ENCODE results near the gene GDF3. TPM values are rescaled to one million over a fixed set of nuclear protein-coding genes. Genes with fewer than 3 reads are reported as not detected.
"Not testable (repeated sequence)": the region's sequence is repeated elsewhere in the genome, so short reads cannot be mapped to it uniquely, and the experiment has no call there.

The GDF3 gene
- total RNA-seq, 1 experiment from 2014 or later, result not detected

DNA sequence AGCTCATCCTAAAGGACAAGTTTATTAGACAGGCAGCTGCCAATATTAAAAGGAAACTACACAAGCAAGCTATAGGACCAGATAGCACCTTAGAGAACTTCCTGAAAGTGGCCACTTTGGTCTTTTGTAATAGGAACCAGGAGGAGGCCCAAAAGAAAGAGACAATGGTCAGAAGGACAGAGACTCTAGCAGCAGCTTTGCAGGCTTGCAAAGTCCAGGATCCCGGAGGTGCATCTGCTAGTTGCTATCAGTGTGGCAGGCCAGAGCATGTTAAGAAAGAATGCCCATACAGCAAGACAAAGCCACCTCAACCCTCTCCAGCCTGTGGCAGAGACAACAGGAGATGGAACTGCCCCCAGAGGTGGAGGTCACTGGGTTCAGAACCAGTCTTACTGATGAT lies 53.3 kb downstream of the GDF3 start:
- BruUV-seq (replicated peaks), result no TSS peak
- peaks cover 27% of the 10 kb centered on the region for H3K4me1 Mint-ChIP-seq (ENCODE audit: low read depth, unreplicated experiment)
- intact Hi-C loops (cut with micrococcal nuclease; ENCODE audit: unreplicated experiment), result no loop called here
- no peak overlapping the region for H3K4me3 Mint-ChIP-seq (ENCODE audit: low read depth, unreplicated experiment)
- CTCF ChIA-PET, result interaction anchor here (0.6 to 1.3 kb wide), 4 partner anchors 24 to 291 kb away, joined by 3 to 9 read pairs (median 4); partner anchors contain the start of gene GDF3
- H3K27ac Mint-ChIP-seq (ENCODE audit: unreplicated experiment), result no peak overlapping the region
- DNase-seq, result no peak
- no peaks in the 10 kb centered on the region for H3K9me3 Mint-ChIP-seq (ENCODE audit: low read depth, unreplicated experiment)
- H3K36me3 Mint-ChIP-seq (ENCODE audit: insufficient read depth, unreplicated experiment), result no peaks in the 10 kb centered on the region
- TF ChIP-seq, protein P1, sequence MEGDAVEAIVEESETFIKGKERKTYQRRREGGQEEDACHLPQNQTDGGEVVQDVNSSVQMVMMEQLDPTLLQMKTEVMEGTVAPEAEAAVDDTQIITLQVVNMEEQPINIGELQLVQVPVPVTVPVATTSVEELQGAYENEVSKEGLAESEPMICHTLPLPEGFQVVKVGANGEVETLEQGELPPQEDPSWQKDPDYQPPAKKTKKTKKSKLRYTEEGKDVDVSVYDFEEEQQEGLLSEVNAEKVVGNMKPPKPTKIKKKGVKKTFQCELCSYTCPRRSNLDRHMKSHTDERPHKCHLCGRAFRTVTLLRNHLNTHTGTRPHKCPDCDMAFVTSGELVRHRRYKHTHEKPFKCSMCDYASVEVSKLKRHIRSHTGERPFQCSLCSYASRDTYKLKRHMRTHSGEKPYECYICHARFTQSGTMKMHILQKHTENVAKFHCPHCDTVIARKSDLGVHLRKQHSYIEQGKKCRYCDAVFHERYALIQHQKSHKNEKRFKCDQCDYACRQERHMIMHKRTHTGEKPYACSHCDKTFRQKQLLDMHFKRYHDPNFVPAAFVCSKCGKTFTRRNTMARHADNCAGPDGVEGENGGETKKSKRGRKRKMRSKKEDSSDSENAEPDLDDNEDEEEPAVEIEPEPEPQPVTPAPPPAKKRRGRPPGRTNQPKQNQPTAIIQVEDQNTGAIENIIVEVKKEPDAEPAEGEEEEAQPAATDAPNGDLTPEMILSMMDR (IDR thresholded peaks at IDR 0.05; ENCODE audit: unreplicated experiment), result no peak
- H3K27me3 Mint-ChIP-seq (ENCODE audit: unreplicated experiment), result peaks cover 8% of the 10 kb centered on the region

GRCh38 chr12:7640123-7640995 lies 55.2 kb downstream of the GDF3 start:
- H3K4me1 Mint-ChIP-seq (ENCODE audit: low read depth, unreplicated experiment), result peaks cover 18% of the 10 kb centered on the region
- CTCF ChIA-PET, result interaction anchor here (0.7 to 0.9 kb wide), 2 partner anchors 195 to 477 kb away, joined by 3 read pairs; no protein-coding TSS in a partner anchor
- intact Hi-C loops (cut with micrococcal nuclease; ENCODE audit: unreplicated experiment); H3K27me3 Mint-ChIP-seq (ENCODE audit: unreplicated experiment); H3K9me3 Mint-ChIP-seq (ENCODE audit: low read depth, unreplicated experiment); DNase-seq; H3K27ac Mint-ChIP-seq (ENCODE audit: unreplicated experiment); H3K4me3 Mint-ChIP-seq (ENCODE audit: low read depth, unreplicated experiment); BruUV-seq (replicated peaks); H3K36me3 Mint-ChIP-seq (ENCODE audit: insufficient read depth, unreplicated experiment): not testable (repeated sequence)

Other genes with a start within 250 kb of the GDF3 start
- gene CD163, start 192.0 kb downstream of the GDF3 start, total RNA-seq (2022), result not detected in 2 replicates
- gene APOBEC1, start 29.9 kb downstream of the GDF3 start, total RNA-seq (2022), result 0.47 TPM in 1 of 2 replicates, not detected in the other
- not detected in 2 replicates for gene DPPA3, start 15.7 kb upstream of the GDF3 start, total RNA-seq (2022)
- not detected in 2 replicates for gene CLEC4C, start 51.6 kb upstream of the GDF3 start, total RNA-seq (2022)
- gene NANOGNB, start 69.4 kb upstream of the GDF3 start, total RNA-seq (2022), result not detected in 2 replicates
- not detected in 2 replicates for gene NANOG, start 93.6 kb upstream of the GDF3 start, total RNA-seq (2022)
- gene SLC2A14, start 177.1 kb upstream of the GDF3 start, total RNA-seq (2022), result not detected in 2 replicates
- gene SLC2A3, start 240.4 kb upstream of the GDF3 start, total RNA-seq (2022), result 0.37 TPM in 1 of 2 replicates, not detected in the other

All from Calu3 (cell line).